Globus pallidus (tissue), 1 donor: ENCODE results near the gene MTA1.
A peak's percentile ranks its signal among the peaks of the same experiment; 100 is the strongest.

Experiments
- DNase-seq: peaks from one replicate; pipeline ENCODE4 v3.0.0-alpha.2; 2015; ENCODE audit warnings: low spot score

Gene MTA1

DNA sequence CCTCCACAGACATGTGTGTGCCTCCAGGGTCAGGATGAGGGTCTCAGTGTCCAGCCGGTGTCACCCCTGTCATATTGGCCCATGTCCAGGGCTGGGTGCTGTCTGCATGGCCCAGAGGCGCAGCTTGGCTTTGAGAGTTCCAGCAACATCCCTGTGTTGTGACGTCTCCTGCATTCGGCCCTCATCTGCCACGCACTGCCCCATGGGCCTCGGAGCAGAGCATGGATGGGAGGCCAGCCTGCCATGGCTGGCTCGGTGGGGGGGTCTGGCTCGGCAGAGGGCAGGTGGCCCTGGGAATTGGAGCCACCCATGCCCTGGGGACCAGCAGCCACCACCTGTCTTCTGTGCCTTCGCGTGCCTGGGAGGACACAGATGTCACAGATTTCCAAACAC, 32.1 kb upstream of the MTA1 start:
- no peak for DNase-seq

DNA sequence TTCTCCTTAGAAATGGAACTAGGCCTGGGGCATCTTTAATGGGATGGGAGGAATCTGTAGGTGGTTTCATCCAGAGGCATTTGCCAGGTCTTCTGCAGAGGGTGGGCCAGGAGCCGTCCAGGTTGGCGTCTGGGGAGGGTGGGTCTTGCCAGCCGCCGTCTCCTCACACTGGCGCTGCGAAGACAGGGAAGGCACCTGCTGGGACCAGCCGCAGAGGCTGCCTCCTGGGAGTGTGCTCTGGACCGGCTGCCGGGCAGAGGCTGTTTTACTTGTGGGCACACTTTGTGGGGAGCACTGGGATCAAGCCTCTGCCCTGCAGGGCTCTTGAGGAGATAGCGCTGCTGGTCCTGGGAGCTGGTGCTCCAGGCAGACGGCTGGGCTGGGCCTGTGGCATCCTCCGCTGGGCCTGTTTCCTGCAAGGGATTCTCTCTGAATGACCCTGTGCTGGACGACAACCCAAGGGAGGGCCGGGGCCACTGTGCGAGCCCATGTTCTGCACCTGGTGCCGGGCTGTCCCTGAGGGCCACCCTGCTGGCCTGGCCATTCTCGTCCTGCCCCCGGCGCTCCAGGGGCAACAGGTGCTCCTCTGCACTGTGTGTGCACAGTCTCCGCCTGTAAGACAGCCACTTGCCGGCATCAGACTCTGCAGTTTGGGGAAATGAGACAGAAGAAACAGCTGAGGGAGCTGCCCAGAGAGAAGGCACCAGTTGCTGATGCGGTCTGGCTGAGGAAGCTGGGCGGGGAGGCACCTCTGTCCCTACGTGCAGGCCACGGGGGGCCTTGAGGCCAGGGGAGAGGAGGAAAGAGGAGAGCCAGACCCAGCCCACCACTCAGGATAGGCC, 31.3 kb upstream of the MTA1 start:
- DNase-seq, result no peak

GRCh38 chr14:105388976-105389375, 30.7 kb upstream of the MTA1 start:
- no peak for DNase-seq

- peak; percentile 47 for DNase-seq
Measured at GRCh38 chr14:105389534-105389933, 30.1 kb upstream of the MTA1 start.

DNA sequence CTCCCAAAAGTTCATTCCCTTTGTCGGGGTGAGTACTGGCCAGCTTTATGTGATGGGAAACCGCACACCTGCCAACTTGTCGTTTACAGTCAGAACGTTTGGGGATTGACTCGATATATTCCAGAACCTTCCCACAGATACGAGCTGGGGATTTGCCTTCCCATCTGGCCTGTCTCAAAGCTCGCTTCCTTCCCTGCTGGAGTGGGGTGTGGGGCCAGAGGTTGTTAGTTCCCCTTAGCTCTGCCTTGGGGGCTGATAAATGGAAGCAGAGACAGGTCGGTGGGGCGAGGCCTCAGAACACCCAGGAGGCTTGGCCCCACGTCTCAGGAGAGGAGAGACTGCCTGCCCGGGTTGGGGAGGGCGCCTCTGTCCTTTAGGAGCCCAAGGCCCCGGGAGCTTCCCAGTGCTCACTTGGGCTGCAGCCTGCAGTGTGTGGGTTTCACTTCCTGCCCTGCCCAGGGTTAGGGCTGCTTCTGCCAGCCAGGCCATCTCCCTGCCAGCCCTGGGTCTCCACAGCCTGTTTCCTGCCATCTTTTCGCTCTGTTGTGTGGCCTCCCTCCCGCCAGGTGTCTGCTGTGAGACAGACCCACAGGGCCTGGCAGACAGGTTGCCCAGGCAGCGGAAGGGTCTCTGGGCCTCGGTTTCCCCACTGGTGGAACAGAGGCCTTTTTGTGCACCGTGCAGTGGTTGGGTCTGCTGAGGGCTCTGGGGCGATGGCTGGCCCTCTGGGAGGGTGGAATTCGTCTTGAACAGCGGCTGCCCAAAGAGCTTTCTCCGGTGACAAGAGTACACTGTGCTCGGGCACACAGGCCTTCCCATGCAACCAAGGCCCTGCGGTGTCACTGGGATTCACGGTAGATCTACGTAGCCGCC, 29.4 kb upstream of the MTA1 start:
- no peak for DNase-seq

GRCh38 chr14:105390849-105391500, 28.7 kb upstream of the MTA1 start:
- no peak for DNase-seq

GRCh38 chr14:105391541-105391940, 28.1 kb upstream of the MTA1 start:
- DNase-seq, result no peak

DNA sequence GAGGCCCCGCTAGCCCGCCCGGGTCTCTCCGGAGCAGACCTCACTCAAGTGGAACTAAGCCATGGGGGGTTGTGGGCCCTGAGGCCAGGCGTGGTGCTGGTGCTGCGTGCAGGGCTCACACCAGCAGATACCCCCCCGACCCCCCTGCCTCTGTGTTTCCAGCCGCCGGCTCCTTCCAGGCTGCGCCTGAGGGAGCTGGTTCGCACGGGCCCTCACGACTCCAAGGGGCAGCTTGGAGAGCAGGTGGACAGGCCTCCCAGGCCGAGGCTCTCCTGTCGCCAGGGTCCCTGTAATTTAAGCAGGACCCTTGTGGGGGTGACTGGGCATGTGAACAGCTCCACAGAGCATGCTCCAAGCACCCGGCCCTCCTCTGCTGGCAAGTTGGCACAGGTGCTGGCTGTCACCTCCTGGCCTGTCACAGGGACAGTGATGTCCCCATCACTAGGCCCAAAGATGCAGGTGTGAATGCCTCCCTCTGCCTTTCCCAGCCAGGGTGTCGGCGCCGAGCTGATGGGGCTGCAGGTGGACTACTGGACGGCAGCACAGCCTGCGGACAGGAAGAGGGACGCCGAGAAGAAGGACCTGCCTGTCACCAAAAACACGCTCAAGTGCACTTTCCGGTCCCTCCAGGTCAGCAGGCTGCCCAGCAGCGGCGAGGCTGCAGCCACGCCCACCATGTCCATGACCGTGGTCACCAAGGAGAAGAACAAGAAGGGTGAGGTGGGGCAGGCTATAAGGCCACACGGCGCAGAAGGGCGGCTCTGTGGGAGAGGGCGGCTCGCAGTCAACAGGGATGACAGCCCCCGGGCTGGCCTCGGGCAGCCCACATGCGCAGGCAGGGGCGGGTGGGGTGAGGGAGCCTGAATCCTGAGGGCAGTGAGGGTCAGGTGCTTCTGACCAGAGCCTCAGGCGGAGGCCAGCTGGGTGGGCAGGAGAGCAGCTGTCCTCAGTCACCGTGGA, 27.2 kb upstream of the MTA1 start:
- DNase-seq, result no peak

DNA sequence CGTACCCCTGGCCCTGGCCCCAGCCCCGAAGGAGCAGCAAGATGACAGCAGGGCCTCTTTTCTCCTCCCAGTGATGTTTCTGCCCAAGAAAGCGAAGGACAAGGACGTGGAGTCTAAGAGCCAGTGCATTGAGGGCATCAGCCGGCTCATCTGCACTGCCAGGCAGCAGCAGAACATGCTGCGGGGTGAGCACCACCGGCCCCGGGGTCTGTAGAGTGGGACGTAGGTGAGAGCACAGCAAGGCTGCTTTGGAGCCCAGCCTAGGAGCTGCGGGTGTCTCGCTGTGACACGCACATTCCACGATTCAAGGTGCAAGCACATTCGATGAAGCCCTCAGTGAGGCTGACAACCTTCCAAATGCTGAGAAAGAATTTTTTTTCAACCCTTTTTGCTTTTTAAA, 26.5 kb upstream of the MTA1 start:
- no peak for DNase-seq

DNA sequence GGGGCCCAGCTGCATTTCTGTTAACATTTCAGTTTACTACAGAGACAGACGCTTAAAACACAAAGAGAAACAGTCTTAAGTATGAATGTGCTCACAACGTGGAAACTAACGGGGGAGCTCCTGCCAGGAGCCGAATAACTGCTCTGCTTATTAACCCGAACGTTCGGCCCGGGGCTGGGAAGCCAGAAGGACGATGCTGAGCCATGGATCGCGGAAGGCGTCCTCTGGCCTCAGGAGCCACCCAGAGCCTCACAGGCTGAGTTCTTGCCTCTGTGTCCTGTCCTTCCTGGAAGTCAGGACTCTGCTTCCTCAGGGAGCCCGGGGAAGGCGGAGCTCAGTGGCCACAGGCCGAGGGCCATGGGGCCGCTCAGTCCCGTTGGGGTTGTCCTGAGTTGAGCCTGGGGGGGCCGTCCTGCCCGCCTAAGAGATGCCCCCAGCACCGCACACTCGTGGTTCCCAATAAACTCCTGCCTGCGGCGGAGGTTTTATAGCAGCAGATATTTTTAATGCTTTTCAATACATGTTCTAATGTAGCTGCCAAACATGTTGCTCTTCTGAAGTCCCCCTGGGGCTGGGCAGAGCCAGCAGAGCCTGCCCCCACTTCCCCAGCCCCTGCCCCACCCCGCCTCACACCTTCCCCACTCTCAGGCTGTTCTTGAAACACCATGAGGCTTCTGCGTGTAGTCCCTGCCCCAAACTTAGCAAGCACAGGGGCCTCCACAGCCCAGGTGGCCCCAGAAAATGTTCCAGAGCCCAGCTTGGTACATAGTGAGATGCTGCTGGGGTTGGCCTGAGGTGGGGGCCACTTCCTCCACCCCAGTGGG, 24.7 kb upstream of the MTA1 start:
- no peak for DNase-seq

DNA sequence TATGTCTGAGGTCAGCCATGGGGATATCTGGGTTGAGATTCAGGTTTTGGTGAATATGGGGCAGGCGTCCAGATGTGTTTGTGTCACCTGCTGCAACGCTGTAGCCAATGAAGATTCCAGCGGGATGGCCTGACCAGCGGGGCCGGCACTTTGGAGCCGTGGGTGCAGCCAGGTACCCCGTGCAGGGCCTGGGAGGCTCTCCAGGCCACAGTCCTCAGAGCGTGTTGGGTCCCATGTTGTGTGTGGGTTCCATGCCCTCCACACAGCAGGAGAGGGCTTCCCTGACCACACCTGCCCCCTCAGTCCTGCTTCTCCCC, 24.1 kb upstream of the MTA1 start:
- DNase-seq, result no peak

GRCh38 chr14:105397350-105397931, 22.2 kb upstream of the MTA1 start:
- no peak for DNase-seq

DNA sequence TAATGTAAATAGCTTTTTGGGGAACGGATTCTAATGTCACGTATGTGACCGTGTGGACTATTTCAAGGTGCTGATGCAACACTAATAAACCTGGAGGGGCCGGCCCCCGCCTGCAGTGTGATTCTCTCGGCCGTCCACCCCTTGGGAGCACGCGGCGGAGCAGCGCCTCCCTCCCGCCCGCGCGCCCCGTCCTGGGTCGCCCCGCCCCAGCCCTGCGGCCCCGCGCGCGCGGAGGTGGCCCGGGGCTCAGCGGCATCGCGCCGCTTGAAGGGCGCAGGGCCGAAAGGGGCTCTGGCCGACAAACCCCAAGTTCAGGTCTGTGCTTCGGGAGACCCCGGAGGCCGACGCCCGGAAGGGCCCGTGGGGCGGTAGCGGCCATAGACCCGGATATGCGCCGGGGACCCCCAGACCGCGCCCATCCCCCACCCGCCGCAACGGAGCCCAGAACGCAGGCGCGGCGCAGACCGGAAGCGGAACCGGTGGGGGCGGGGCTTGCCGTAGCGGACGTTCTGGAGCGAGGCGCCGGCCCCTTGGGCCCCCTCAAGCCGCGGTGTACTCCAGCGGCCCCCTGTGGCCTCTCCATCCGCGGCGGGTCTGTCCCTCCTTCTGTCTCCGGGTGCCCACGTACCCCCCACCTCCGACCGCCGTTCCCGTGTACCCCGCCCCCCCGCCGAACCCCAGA, 21.4 kb upstream of the MTA1 start, which contains the start of gene TEX22:
Gene TEX22 (plus strand): TSS at position 495 of the 682 bp plus-strand sequence. CDS start 803 bp downstream, outside the sequence.
- DNase-seq, result peak; percentile 73

DNA sequence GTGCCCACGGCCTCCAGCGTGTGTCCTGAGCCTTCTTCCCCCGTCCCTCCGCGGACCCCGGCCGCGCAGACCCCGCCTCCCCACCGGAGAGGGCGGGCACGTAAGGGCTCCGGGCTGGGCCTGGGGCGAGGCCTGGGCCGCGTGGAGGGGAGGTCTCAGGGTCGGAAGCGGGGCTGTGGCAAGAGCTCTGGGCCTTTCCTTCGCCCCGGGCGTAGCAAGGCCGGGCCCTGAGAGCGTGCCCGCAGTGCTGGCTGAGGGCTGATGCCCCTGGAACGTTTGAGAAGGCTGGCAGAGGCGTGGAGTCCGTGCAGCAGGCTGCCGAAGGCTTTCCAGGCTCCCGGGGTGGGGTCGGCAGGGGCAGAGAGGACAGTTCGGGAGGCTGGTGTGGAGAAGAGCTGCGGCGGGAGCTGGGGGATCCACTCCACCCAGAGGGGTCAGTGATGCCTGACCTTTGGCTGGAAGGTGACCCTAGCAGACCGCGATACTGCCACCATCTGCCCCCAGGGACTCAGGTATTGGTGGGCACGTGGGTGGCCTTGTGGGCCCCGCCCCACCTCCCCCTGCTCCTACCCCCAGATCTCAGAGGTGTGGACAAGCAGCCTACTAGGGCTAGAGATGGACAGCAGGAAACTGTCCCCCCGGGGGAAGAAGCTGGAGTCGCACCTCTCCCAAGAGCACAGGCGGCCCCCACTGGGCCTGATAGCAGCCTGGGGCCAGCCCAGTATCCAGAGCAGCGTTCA, 20.7 kb upstream of the MTA1 start:
- DNase-seq, result no peak

DNA sequence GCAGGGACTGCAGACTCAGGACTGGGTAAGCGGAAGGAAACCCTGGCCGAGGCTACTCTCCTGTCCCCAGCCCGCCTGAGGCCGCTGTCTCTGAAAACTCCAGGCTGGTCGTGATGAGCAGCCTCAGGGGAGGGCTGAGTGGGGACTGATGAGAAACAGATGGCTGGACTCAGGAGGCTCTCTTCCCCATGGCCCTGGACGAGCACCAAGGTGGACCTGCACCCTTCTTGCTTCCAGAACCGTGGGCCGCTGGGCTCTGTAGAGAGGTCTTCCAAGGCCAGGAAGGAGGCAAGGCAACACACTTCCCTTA, 20.2 kb upstream of the MTA1 start:
- no peak for DNase-seq

DNA sequence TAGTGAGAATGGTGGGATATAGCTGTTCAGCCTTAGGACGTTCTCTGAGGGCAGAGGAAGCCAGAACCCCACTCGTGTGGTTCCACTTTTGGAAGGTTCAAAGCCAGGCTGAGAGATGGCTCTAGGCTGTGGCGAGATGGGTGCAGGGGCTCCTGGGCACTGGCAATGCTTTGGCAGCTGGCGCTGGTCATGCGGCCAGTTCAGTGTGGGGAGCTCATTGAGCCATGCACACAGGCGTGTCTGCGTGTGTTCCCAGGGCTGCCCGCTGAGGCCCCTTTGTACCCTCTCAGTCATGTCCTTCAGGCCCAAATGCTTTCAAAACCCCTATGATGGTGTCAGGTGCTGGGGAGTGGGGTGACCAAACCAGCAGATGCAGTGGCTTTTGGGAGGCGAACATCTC, 19.6 kb upstream of the MTA1 start:
- no peak for DNase-seq

- no peak for DNase-seq
Measured at GRCh38 chr14:105401699-105402098, 17.9 kb upstream of the MTA1 start.

- DNase-seq, result no peak
Measured at GRCh38 chr14:105408592-105408991, 11.0 kb upstream of the MTA1 start.

DNA sequence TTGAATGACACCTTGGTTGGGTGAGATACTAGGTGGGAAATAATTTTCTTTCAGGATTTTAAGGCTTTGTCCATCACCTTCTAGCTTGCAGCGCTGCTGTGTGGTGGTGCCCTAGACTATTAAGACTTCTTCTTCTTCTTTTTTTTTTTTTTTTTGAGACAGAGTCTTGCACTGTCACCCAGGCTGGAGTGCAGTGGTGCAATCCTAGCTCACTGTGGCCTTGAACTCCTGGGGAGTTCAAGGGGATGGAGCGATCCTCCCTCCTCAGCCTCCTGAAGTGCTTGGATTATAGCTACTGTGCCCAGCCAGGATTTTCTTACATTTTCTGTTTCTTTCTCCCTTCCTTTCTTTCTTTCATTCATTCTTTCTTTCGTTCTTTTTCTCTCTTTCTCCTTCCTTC, 10.3 kb upstream of the MTA1 start:
- DNase-seq, result no peak
